ENCODE results near the gene RUNX3. TPM values are rescaled to one million over a fixed set of nuclear protein-coding genes. Genes with fewer than 3 reads are reported as not detected.

RUNX3 gene
- total and polyA plus RNA-seq, 5 donors from 2014 or later, result 12.0 to 268 (median 17.5) TPM

- Histone ChIP-seq H3K27me3 (ENCODE audit: control insufficient read depth, insufficient read depth, low read length) (no peaks in the 10 kb centered on the region), H3K4me1 (ENCODE audit: control insufficient read depth, insufficient read depth, low read length, poor library complexity, severe bottlenecking) (peaks cover 70% of the 10 kb centered on the region), H3K27ac (ENCODE audit: insufficient read depth, low read length, poor library complexity, severe bottlenecking) (peak overlapping the region; percentile 94), H3K9me3 (ENCODE audit: control insufficient read depth in 2 of 2, low read length in 2 of 2) (no peaks in the 10 kb centered on the region), H3K4me3 (ENCODE audit: low read depth, low read length) (no peak overlapping the region), H3K36me3 (ENCODE audit: control insufficient read depth, insufficient read depth, low read length) (peaks cover 77% of the 10 kb centered on the region)
- Mint-ChIP-seq H3K4me3 (peak overlapping the region in 1 of 4 donors; percentile 92), H3K9me3 (peaks cover 0 to 2% (median 0%) of the 10 kb centered on the region in 7 donors), H3K27ac (peak overlapping the region; percentile 96 to 99 (median 98)), H3K36me3 (peaks cover 27% of the 10 kb centered on the region), H3K4me1 (peaks cover 5 to 69% (median 40%) of the 10 kb centered on the region in 4 donors), H3K27me3 (peaks cover 4% of the 10 kb centered on the region)
- DNase-seq (no peak), ATAC-seq (ENCODE audit: low read depth in 2 of 2) (no peak)
These were observed 16.8 kb downstream of the RUNX3 start for GRCh38 chr1:24913274-24913604.

- peak overlapping the region in 3 of 4 donors; percentile 61 to 92 (median 82) for H3K4me3 Mint-ChIP-seq
- H3K4me1 ChIP-seq (ENCODE audit: control insufficient read depth, insufficient read depth, low read length, poor library complexity, severe bottlenecking), result peaks cover 65% of the 10 kb centered on the region
- H3K36me3 Mint-ChIP-seq, result peaks cover 29% of the 10 kb centered on the region
- H3K9me3 ChIP-seq (ENCODE audit: control insufficient read depth in 2 of 2, low read length in 2 of 2), result no peaks in the 10 kb centered on the region
- H3K27ac Mint-ChIP-seq, result peak overlapping the region; percentile 96 to 99 (median 98)
- peak overlapping the region; percentile 94 for H3K27ac ChIP-seq (ENCODE audit: insufficient read depth, low read length, poor library complexity, severe bottlenecking)
- H3K27me3 Mint-ChIP-seq, result peaks cover 4% of the 10 kb centered on the region
- H3K27me3 ChIP-seq (ENCODE audit: control insufficient read depth, insufficient read depth, low read length), result no peaks in the 10 kb centered on the region
- no peak overlapping the region for H3K4me3 ChIP-seq (ENCODE audit: low read depth, low read length)
- H3K9me3 Mint-ChIP-seq, result peaks cover 0 to 2% (median 0%) of the 10 kb centered on the region in 7 donors
- DNase-seq, result no peak
- H3K4me1 Mint-ChIP-seq, result peaks cover 5 to 71% (median 44%) of the 10 kb centered on the region in 4 donors
- no peak for ATAC-seq (ENCODE audit: low read depth in 2 of 2)
- peaks cover 77% of the 10 kb centered on the region for H3K36me3 ChIP-seq (ENCODE audit: control insufficient read depth, insufficient read depth, low read length)
These were observed 17.5 kb downstream of the RUNX3 start for GRCh38 chr1:24912376-24913273.

- DNase-seq, result no peak
- peak overlapping the region; percentile 94 for H3K27ac ChIP-seq (ENCODE audit: insufficient read depth, low read length, poor library complexity, severe bottlenecking)
- H3K36me3 Mint-ChIP-seq, result peaks cover 30% of the 10 kb centered on the region
These were observed 18.4 kb downstream of the RUNX3 start for GRCh38 chr1:24911651-24912155.

GRCh38 chr1:24910751-24911650, 19.1 kb downstream of the RUNX3 start:
- Histone ChIP-seq H3K4me1 (ENCODE audit: control insufficient read depth, insufficient read depth, low read length, poor library complexity, severe bottlenecking) (peaks cover 53% of the 10 kb centered on the region), H3K27ac (ENCODE audit: insufficient read depth, low read length, poor library complexity, severe bottlenecking) (peak overlapping the region; percentile 94), H3K36me3 (ENCODE audit: control insufficient read depth, insufficient read depth, low read length) (peaks cover 77% of the 10 kb centered on the region), H3K4me3 (ENCODE audit: low read depth, low read length) (peak overlapping the region; percentile 26), H3K27me3 (ENCODE audit: control insufficient read depth, insufficient read depth, low read length) (no peaks in the 10 kb centered on the region), H3K9me3 (ENCODE audit: control insufficient read depth in 2 of 2, low read length in 2 of 2) (no peaks in the 10 kb centered on the region)
- peak overlapping the region; percentile 97 to 99 (median 98) for H3K27ac Mint-ChIP-seq
- H3K4me3 Mint-ChIP-seq, result peak overlapping the region; percentile 72 to 86 (median 76)
- DNase-seq, result peak; percentile 63 to 89 (median 82)
- H3K27me3 Mint-ChIP-seq, result peaks cover 4% of the 10 kb centered on the region
- H3K36me3 Mint-ChIP-seq, result peaks cover 30% of the 10 kb centered on the region
- peak; percentile 90 to 94 for ATAC-seq (ENCODE audit: low read depth in 2 of 2)
- no peaks in the 10 kb centered on the region for H3K9me3 Mint-ChIP-seq
- peaks cover 5 to 64% (median 44%) of the 10 kb centered on the region in 4 donors for H3K4me1 Mint-ChIP-seq

More at GRCh38 chr1:24911651-24912155, 18.4 kb downstream of the RUNX3 start:
- peaks cover 4% of the 10 kb centered on the region for H3K27me3 Mint-ChIP-seq
- no peak for ATAC-seq (ENCODE audit: low read depth in 2 of 2)
- Histone ChIP-seq H3K4me3 (ENCODE audit: low read depth, low read length) (no peak overlapping the region), H3K9me3 (ENCODE audit: control insufficient read depth in 2 of 2, low read length in 2 of 2) (no peaks in the 10 kb centered on the region), H3K4me1 (ENCODE audit: control insufficient read depth, insufficient read depth, low read length, poor library complexity, severe bottlenecking) (peaks cover 57% of the 10 kb centered on the region), H3K27me3 (ENCODE audit: control insufficient read depth, insufficient read depth, low read length) (no peaks in the 10 kb centered on the region), H3K36me3 (ENCODE audit: control insufficient read depth, insufficient read depth, low read length) (peaks cover 77% of the 10 kb centered on the region)
- peak overlapping the region; percentile 72 to 92 (median 79) for H3K4me3 Mint-ChIP-seq
- H3K4me1 Mint-ChIP-seq, result peaks cover 5 to 71% (median 44%) of the 10 kb centered on the region in 4 donors
- H3K27ac Mint-ChIP-seq, result peak overlapping the region; percentile 97 to 99 (median 98)
- H3K9me3 Mint-ChIP-seq, result peaks cover 0 to 2% (median 0%) of the 10 kb centered on the region in 7 donors

- Histone ChIP-seq H3K27me3 (ENCODE audit: control insufficient read depth, insufficient read depth, low read length) (no peaks in the 10 kb centered on the region), H3K27ac (ENCODE audit: insufficient read depth, low read length, poor library complexity, severe bottlenecking) (peak overlapping the region; percentile 94), H3K4me3 (ENCODE audit: low read depth, low read length) (no peak overlapping the region), H3K36me3 (ENCODE audit: control insufficient read depth, insufficient read depth, low read length) (peaks cover 77% of the 10 kb centered on the region), H3K4me1 (ENCODE audit: control insufficient read depth, insufficient read depth, low read length, poor library complexity, severe bottlenecking) (peaks cover 45% of the 10 kb centered on the region), H3K9me3 (ENCODE audit: control insufficient read depth in 2 of 2, low read length in 2 of 2) (no peaks in the 10 kb centered on the region)
- ATAC-seq (ENCODE audit: low read depth in 2 of 2) (no peak), DNase-seq (no peak)
- peaks cover 5 to 59% (median 40%) of the 10 kb centered on the region in 4 donors for H3K4me1 Mint-ChIP-seq
- H3K4me3 Mint-ChIP-seq, result peak overlapping the region in 2 of 4 donors; percentile 51 to 81
- peak overlapping the region; percentile 97 to 99 (median 98) for H3K27ac Mint-ChIP-seq
- H3K9me3 Mint-ChIP-seq, result no peaks in the 10 kb centered on the region
- peaks cover 26% of the 10 kb centered on the region for H3K36me3 Mint-ChIP-seq
- peaks cover 4% of the 10 kb centered on the region for H3K27me3 Mint-ChIP-seq
These were observed 19.9 kb downstream of the RUNX3 start for GRCh38 chr1:24910210-24910609.

- H3K9me3 Mint-ChIP-seq, result no peaks in the 10 kb centered on the region
- H3K27me3 Mint-ChIP-seq, result no peaks in the 10 kb centered on the region
- peaks cover 41% of the 10 kb centered on the region for H3K4me1 ChIP-seq (ENCODE audit: control insufficient read depth, insufficient read depth, low read length, poor library complexity, severe bottlenecking)
- H3K9me3 ChIP-seq (ENCODE audit: control insufficient read depth in 2 of 2, low read length in 2 of 2), result no peaks in the 10 kb centered on the region
- peaks cover 21% of the 10 kb centered on the region for H3K36me3 Mint-ChIP-seq
- no peak overlapping the region for H3K4me3 ChIP-seq (ENCODE audit: low read depth, low read length)
- no peak for DNase-seq
- no peak for ATAC-seq (ENCODE audit: low read depth in 2 of 2)
- H3K27me3 ChIP-seq (ENCODE audit: control insufficient read depth, insufficient read depth, low read length), result no peaks in the 10 kb centered on the region
- H3K4me3 Mint-ChIP-seq, result peak overlapping the region in 2 of 4 donors; percentile 41 to 86
- H3K4me1 Mint-ChIP-seq, result peaks cover 5 to 51% (median 35%) of the 10 kb centered on the region in 4 donors
- peak overlapping the region; percentile 59 to 98 (median 91) for H3K27ac Mint-ChIP-seq
- peak overlapping the region; percentile 94 for H3K27ac ChIP-seq (ENCODE audit: insufficient read depth, low read length, poor library complexity, severe bottlenecking)
- H3K36me3 ChIP-seq (ENCODE audit: control insufficient read depth, insufficient read depth, low read length), result peaks cover 75% of the 10 kb centered on the region
These were observed 20.6 kb downstream of the RUNX3 start for GRCh38 chr1:24909388-24909898.
